Measurements from ENCODE around the gene VPS72. TPM values are rescaled to one million over a fixed set of nuclear protein-coding genes. Genes with fewer than 3 reads are reported as not detected.

Gene VPS72
- total and polyA plus RNA-seq, 2 donors (not counting 3 experiments of a cell fraction or from before 2014, with no cell fraction given), result 76.2 to 85.2 TPM

DNA sequence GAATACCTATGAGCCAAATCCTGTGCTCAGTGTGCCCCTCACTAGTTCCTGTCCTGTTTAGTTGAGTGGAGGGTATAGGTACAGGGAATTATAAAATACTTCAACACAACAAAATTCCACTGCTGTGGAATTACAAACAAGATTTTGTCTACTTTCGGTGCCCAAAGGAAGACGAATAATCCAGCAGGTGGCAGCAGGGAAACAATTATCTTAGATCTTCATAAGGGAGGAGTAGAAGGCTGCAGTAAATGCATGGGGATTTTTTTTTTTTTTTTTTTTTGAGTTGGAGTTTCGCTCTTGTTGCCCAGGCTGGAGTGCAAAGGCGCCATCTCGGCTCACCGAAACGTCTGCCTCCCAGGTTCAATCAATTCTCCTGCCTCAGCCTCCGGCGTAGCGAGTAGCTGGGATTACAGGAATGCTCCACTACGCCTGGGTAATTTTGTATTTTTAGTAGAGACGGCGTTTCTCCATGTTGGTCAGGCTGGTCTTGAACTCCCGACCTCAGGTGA lies 6.3 kb upstream of the VPS72 start:
- POLR2A ChIA-PET, result no interaction called here
- Histone ChIP-seq H4K20me1 (replicated peaks; ENCODE audit: control insufficient read depth, extremely low read depth, insufficient read depth, low read length) (peaks cover 2% of the 10 kb centered on the region), H3K4me1 (ENCODE audit: control insufficient read depth, extremely low read depth, insufficient read depth, low read length) (peaks cover 19% of the 10 kb centered on the region), H3K27ac (ENCODE audit: insufficient read depth, low read depth, low read length) (peak overlapping the region; percentile 38), H3K79me2 (ENCODE audit: control insufficient read depth, insufficient read depth, low read length) (peaks cover 26% of the 10 kb centered on the region), H3K9ac (replicated peaks; ENCODE audit: extremely low read depth, insufficient read depth, low read length) (peak overlapping the region; percentile 47), H3K27me3 (ENCODE audit: control insufficient read depth in 2 of 2, insufficient read depth in 2 of 2, low read length in 2 of 2) (no peaks in the 10 kb centered on the region), H3K36me3 (ENCODE audit: control insufficient read depth in 2 of 2, extremely low read depth in 1 of 2, insufficient read depth in 2 of 2, low read length in 2 of 2) (no peaks in the 10 kb centered on the region), H3K4me2 (ENCODE audit: insufficient read depth, low read length) (peak overlapping the region; percentile 48), H3K9me3 (replicated peaks; ENCODE audit: control insufficient read depth, insufficient read depth, low read length) (no peaks in the 10 kb centered on the region), H3K4me3 (replicated peaks in 1 of 3; ENCODE audit: insufficient read depth in 1 of 3, low read depth in 1 of 3, low read length in 3 of 3) (peak overlapping the region in 1 of 3 experiments; percentile 27), H2AFZ (ENCODE audit: low read depth, low read length) (peak overlapping the region; percentile 1), H3K9me1 (replicated peaks; ENCODE audit: control insufficient read depth, extremely low read depth, insufficient read depth, low read length) (no peaks in the 10 kb centered on the region)
- peak; percentile 86 for DNase-seq (ENCODE audit: low read depth, low spot score)
- FAIRE-seq, result peak; percentile 79
- TF ChIP-seq, protein P1, sequence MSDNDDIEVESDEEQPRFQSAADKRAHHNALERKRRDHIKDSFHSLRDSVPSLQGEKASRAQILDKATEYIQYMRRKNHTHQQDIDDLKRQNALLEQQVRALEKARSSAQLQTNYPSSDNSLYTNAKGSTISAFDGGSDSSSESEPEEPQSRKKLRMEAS (IDR thresholded peaks at IDR 0.05; ENCODE audit: insufficient read depth, insufficient read length), result no peak
- TF ChIP-seq POLR2A (IDR thresholded peaks at IDR 0.05; ENCODE audit: low read depth, low read length) (no peak), CTCF (IDR thresholded peaks at IDR 0.05; ENCODE audit: extremely low read depth in 1 of 2, insufficient read depth in 1 of 2, low read depth in 1 of 2, low read length in 2 of 2) (peak; percentile 35 to 42)
- intact Hi-C loops (cut with micrococcal nuclease) (loop anchor here (1.0 to 10.0 kb wide), 4 partner anchors 55 to 962 kb away; partner anchors contain the start of genes ANP32E and PI4KB), dilution Hi-C loops (cut with MboI; ENCODE audit: extremely low pct_ligation_motif_present, low sequenced_read_pairs) (no loop called here)
- no TSS peak for BruUV-seq (replicated peaks)
- CTCF ChIA-PET, result interaction anchor here (0.9 to 3.2 kb wide), 8 partner anchors 32 to 145 kb away, joined by 3 to 45 read pairs (median 4); partner anchors contain the start of gene CDC42SE1
